ENCODE data around the gene PPM1L.

Gene PPM1L

GRCh38 chr3:161070980-161071663 is 315.1 kb downstream of the PPM1L start:
- no peak for DNase-seq (ENCODE audit: extremely low read depth in 1 of 2, low read depth in 1 of 2)

- no peak for DNase-seq (ENCODE audit: extremely low read depth in 1 of 2, low read depth in 1 of 2)
These were observed 316.2 kb downstream of the PPM1L start for GRCh38 chr3:161072211-161072621.

- no peak for DNase-seq (ENCODE audit: extremely low read depth in 1 of 2, low read depth in 1 of 2)
These were observed 316.7 kb downstream of the PPM1L start for GRCh38 chr3:161072751-161073150.

GRCh38 chr3:161073181-161073580 is 317.1 kb downstream of the PPM1L start:
- no peak for DNase-seq (ENCODE audit: extremely low read depth in 1 of 2, low read depth in 1 of 2)

- DNase-seq (ENCODE audit: extremely low read depth in 1 of 2, low read depth in 1 of 2), result no peak
These were observed 325.6 kb downstream of the PPM1L start for GRCh38 chr3:161081633-161082032.

GRCh38 chr3:161082063-161082462 is 326.0 kb downstream of the PPM1L start:
- DNase-seq (ENCODE audit: extremely low read depth in 1 of 2, low read depth in 1 of 2), result no peak

- no peak for DNase-seq (ENCODE audit: extremely low read depth in 1 of 2, low read depth in 1 of 2)
These were observed 327.1 kb downstream of the PPM1L start for GRCh38 chr3:161083131-161083530.

GRCh38 chr3:161084277-161084676 is 328.2 kb downstream of the PPM1L start:
- no peak for DNase-seq (ENCODE audit: extremely low read depth in 1 of 2, low read depth in 1 of 2)

- no peak for DNase-seq (ENCODE audit: extremely low read depth in 1 of 2, low read depth in 1 of 2)
These were observed 337.9 kb downstream of the PPM1L start for GRCh38 chr3:161093895-161094294.

GRCh38 chr3:161096771-161097367 is 340.8 kb downstream of the PPM1L start:
- no peak for DNase-seq (ENCODE audit: extremely low read depth in 1 of 2, low read depth in 1 of 2)

GRCh38 chr3:161100994-161101393 is 345.0 kb downstream of the PPM1L start:
- DNase-seq (ENCODE audit: extremely low read depth in 1 of 2, low read depth in 1 of 2), result no peak

GRCh38 chr3:161101609-161102008 is 345.6 kb downstream of the PPM1L start:
- DNase-seq (ENCODE audit: extremely low read depth in 1 of 2, low read depth in 1 of 2), result no peak

GRCh38 chr3:161103776-161104385 is 347.9 kb downstream of the PPM1L start:
- no peak for DNase-seq (ENCODE audit: extremely low read depth in 1 of 2, low read depth in 1 of 2)

- DNase-seq (ENCODE audit: extremely low read depth in 1 of 2, low read depth in 1 of 2), result peak; percentile 1 to 4
These were observed 348.8 kb downstream of the PPM1L start, which contains the start of gene B3GALNT1 for GRCh38 chr3:161104561-161105551. Gene B3GALNT1 (minus strand): TSS chr3:161105349. CDS start chr3:161086754, 18,595 bp downstream.

- DNase-seq (ENCODE audit: extremely low read depth in 1 of 2, low read depth in 1 of 2), result no peak
These were observed 351.3 kb downstream of the PPM1L start for GRCh38 chr3:161107311-161107710.

GRCh38 chr3:161108840-161109239 is 352.8 kb downstream of the PPM1L start:
- no peak for DNase-seq (ENCODE audit: extremely low read depth in 1 of 2, low read depth in 1 of 2)

GRCh38 chr3:161117646-161118045 is 361.6 kb downstream of the PPM1L start:
- DNase-seq (ENCODE audit: extremely low read depth in 1 of 2, low read depth in 1 of 2), result no peak

GRCh38 chr3:161126495-161126894 is 370.5 kb downstream of the PPM1L start:
- DNase-seq (ENCODE audit: extremely low read depth in 1 of 2, low read depth in 1 of 2), result no peak
